H1 (cell line): Measurements from ENCODE around the gene VEZT. TPM values are rescaled to one million over a fixed set of nuclear protein-coding genes. Genes with fewer than 3 reads are reported as not detected.

ENCODE experiments used
- CTCF ChIA-PET: fragments of 300-600 bp; sonication (Branson Sonifier 250); formaldehyde crosslinking; loops from one replicate; lab custom pipeline; 2021; ENCODE audit not compliant: partially characterized antibody; lab: Charles Lee
- POLR2A ChIA-PET: fragments of 300-600 bp; sonication (Branson Sonifier 250); formaldehyde crosslinking; loops from one replicate; lab custom pipeline; 2021; ENCODE audit warnings: inconsistent platforms; ENCODE audit not compliant: partially characterized antibody; lab: Charles Lee
- DNase-seq, 2 experiments: peaks; one replicate each; pipeline versions ENCODE4 v3.0.0 to v3.0.0-alpha.2; 2010 to 2022; ENCODE audit warnings: low spot score in 2 of 2, low read depth in 1 of 2, mixed read lengths in 1 of 2
- FAIRE-seq: peaks from 2 replicates; lab custom pipeline; 2011; peaks lifted over from hg19 to GRCh38; lab: Jason Lieb, UNC
- H2AFZ ChIP-seq: 2 replicates; pipeline ENCODE4 v1.8.1; 2012; ENCODE audit warnings: low read length, inconsistent platforms
- H2AK5ac ChIP-seq: 2 replicates; pipeline ENCODE4 v1.6.1; 2013; ENCODE audit warnings: low read depth, low read length
- H2BK120ac ChIP-seq: replicated peaks from 2 replicates; pipeline ENCODE3; 2013; ENCODE audit warnings: low read depth, low read length, inconsistent platforms
- H2BK12ac ChIP-seq: 2 replicates; pipeline ENCODE4 v1.6.1; 2013; ENCODE audit warnings: low read depth, low read length
- H2BK15ac ChIP-seq: 2 replicates; pipeline ENCODE4 v1.6.1; 2013; ENCODE audit warnings: low read length
- H2BK20ac ChIP-seq: 2 replicates; pipeline ENCODE4 v1.6.1; 2013; ENCODE audit warnings: low read length
- H2BK5ac ChIP-seq: 2 replicates; pipeline ENCODE4 v1.6.1; 2013; ENCODE audit warnings: low read depth, low read length
- H3K14ac ChIP-seq: 2 replicates; pipeline ENCODE4 v1.6.1; 2013; ENCODE audit warnings: inconsistent platforms; ENCODE audit not compliant: insufficient read length
- H3K18ac ChIP-seq: 2 replicates; pipeline ENCODE4 v1.6.1; 2013; ENCODE audit warnings: low read length; ENCODE audit errors: extremely low read depth
- H3K23ac ChIP-seq: 2 replicates; pipeline ENCODE4 v1.6.1; 2013; ENCODE audit warnings: inconsistent platforms; ENCODE audit not compliant: insufficient read length
- H3K23me2 ChIP-seq: 2 replicates; pipeline ENCODE4 v1.6.1; 2013; ENCODE audit warnings: low read depth, low read length
- H3K27ac ChIP-seq: 2 replicates; pipeline ENCODE4 v1.6.1; 2011; ENCODE audit warnings: low read depth, low read length, inconsistent platforms
- H3K27me3 ChIP-seq, 4 experiments: replicated peaks in 1 of 4; 1 replicate in 1 of 4; 2 replicates in 3 of 4; pipeline versions ENCODE4 v1.6.1 to v1.8.1; 2011 to 2013; ENCODE audit warnings: low read length in 3 of 4, mild to moderate bottlenecking in 3 of 4, inconsistent platforms in 2 of 4, mixed read lengths in 2 of 4, moderate library complexity in 1 of 4; ENCODE audit not compliant: control insufficient read depth in 3 of 4, insufficient read depth in 3 of 4; ENCODE audit errors: extremely low read depth in 1 of 4
- H3K36me3 ChIP-seq, 4 experiments: 2 replicates each; pipeline versions ENCODE4 v1.6.1 to v1.8.1; 2011 to 2013; ENCODE audit warnings: mild to moderate bottlenecking in 4 of 4, low read length in 3 of 4, moderate library complexity in 2 of 4, control low read depth in 1 of 4, inconsistent platforms in 1 of 4; ENCODE audit not compliant: insufficient read depth in 4 of 4, control insufficient read depth in 2 of 4
- H3K4ac ChIP-seq: replicated peaks from 2 replicates; pipeline ENCODE3; 2013; ENCODE audit warnings: low read length, low read depth, mixed read lengths, inconsistent platforms; ENCODE audit not compliant: insufficient read length
- H3K4me1 ChIP-seq, 4 experiments: replicated peaks in 1 of 4; 1 replicate in 1 of 4; 2 replicates in 3 of 4; pipeline versions ENCODE4 v1.6.1 to v1.8.1; 2011 to 2013; ENCODE audit warnings: low read length in 3 of 4, inconsistent platforms in 2 of 4, mixed read lengths in 1 of 4; ENCODE audit not compliant: insufficient read depth in 4 of 4, control insufficient read depth in 3 of 4
- H3K4me2 ChIP-seq, 2 experiments: 2 replicates each; pipeline versions ENCODE4 v1.6.1 to v1.8.1; 2011 to 2013; ENCODE audit warnings: low read depth in 2 of 2, low read length in 2 of 2, control low read depth in 1 of 2, inconsistent platforms in 1 of 2, mild to moderate bottlenecking in 1 of 2; ENCODE audit not compliant: insufficient read depth in 1 of 2
- H3K4me3 ChIP-seq, 4 experiments: fragments of 200-600, 300-600 bp in 1 of 4; sonication (generic), shearing (Covaris generic), sonication (Bioruptor Twin) in 1 of 4; 2 replicates each; pipeline versions ENCODE4 v1.5.1 to v1.8.1; 2011 to 2016; ENCODE audit warnings: low read length in 4 of 4, low read depth in 3 of 4, control low read depth in 2 of 4, inconsistent platforms in 2 of 4, mild to moderate bottlenecking in 2 of 4, mixed read lengths in 1 of 4, moderate library complexity in 1 of 4; ENCODE audit not compliant: insufficient read depth in 2 of 4; ENCODE audit errors: extremely low read depth in 1 of 4
- H3K56ac ChIP-seq: replicated peaks from 2 replicates; pipeline ENCODE3; 2013; ENCODE audit warnings: low read depth, mild to moderate bottlenecking, mixed read lengths, low read length, inconsistent platforms; ENCODE audit not compliant: insufficient read length
- H3K79me1 ChIP-seq: 2 replicates; pipeline ENCODE4 v1.6.1; 2013; ENCODE audit warnings: low read depth, low read length, control low read depth
- H3K79me2 ChIP-seq, 2 experiments: 2 replicates each; pipeline versions ENCODE4 v1.6.1 to v1.8.1; 2012 to 2013; ENCODE audit warnings: low read length in 2 of 2, mild to moderate bottlenecking in 2 of 2, inconsistent platforms in 1 of 2; ENCODE audit not compliant: insufficient read depth in 2 of 2, control insufficient read depth in 1 of 2
- H3K9ac ChIP-seq, 4 experiments: replicated peaks in 1 of 4; 1 replicate in 1 of 4; 2 replicates in 3 of 4; pipeline versions ENCODE4 v1.6.1 to v1.8.1; 2011 to 2013; ENCODE audit warnings: low read depth in 3 of 4, low read length in 3 of 4, control low read depth in 2 of 4, mild to moderate bottlenecking in 2 of 4, moderate library complexity in 2 of 4, inconsistent platforms in 1 of 4; ENCODE audit errors: extremely low read depth in 1 of 4
- H3K9me3 ChIP-seq, 2 experiments: 2 replicates each; pipeline versions ENCODE4 v1.6.1 to v1.8.1; 2012 to 2013; ENCODE audit warnings: mild to moderate bottlenecking in 2 of 2, moderate library complexity in 2 of 2, control low read depth in 1 of 2, inconsistent platforms in 1 of 2, low read depth in 1 of 2, low read length in 1 of 2, mixed read lengths in 1 of 2; ENCODE audit not compliant: insufficient read depth in 2 of 2
- H4K20me1 ChIP-seq, 2 experiments: replicated peaks in 1 of 2; 2 replicates each; pipeline versions ENCODE3 to v1.8.1; 2011 to 2013; ENCODE audit warnings: inconsistent platforms in 2 of 2, low read length in 2 of 2, mild to moderate bottlenecking in 1 of 2; ENCODE audit not compliant: insufficient read depth in 2 of 2, control insufficient read depth in 1 of 2
- H4K5ac ChIP-seq: 2 replicates; pipeline ENCODE4 v1.6.1; 2013; ENCODE audit warnings: low read length, low read depth, mixed read lengths, inconsistent platforms; ENCODE audit not compliant: insufficient read length
- H4K8ac ChIP-seq: 2 replicates; pipeline ENCODE4 v1.8.0; 2013; ENCODE audit warnings: mild to moderate bottlenecking, moderate library complexity, low read length, inconsistent platforms; ENCODE audit not compliant: insufficient read depth; ENCODE audit errors: extremely low read depth
- H4K91ac ChIP-seq: replicated peaks from 2 replicates; pipeline ENCODE3; 2013; ENCODE audit warnings: low read length, mixed read lengths, inconsistent platforms; ENCODE audit not compliant: insufficient read length
- CBX5 ChIP-seq: fragments of 300-800, 300-1000 bp; sonication (generic); IDR thresholded peaks from 2 replicates; pipeline ENCODE4 v1.7.1; 2016; ENCODE audit warnings: antibody characterized with exemption, low read length, low read depth
- YY1 ChIP-seq: IDR thresholded peaks from 2 replicates; pipeline ENCODE4 v1.6.1; 2011; ENCODE audit warnings: low read depth, mild to moderate bottlenecking, low read length
- WGBS, 2 experiments: shearing (Covaris generic) in 1 of 2; methylation state at CpG; one replicate each; pipeline versions ENCODE4 v1.1.6 to v1.1.7; 2013 to 2015; ENCODE audit warnings: low lambda C conversion rate in 2 of 2, mixed read lengths in 2 of 2, inconsistent platforms in 1 of 2, low coverage in 1 of 2, missing lambda C conversion rate in 1 of 2; ENCODE audit not compliant: insufficient replicate concordance in 2 of 2, insufficient coverage in 1 of 2, insufficient read length in 1 of 2; ENCODE audit errors: extremely low coverage in 1 of 2, missing lambda C conversion rate in 1 of 2; 5-methylcytosine and 5-hydroxymethylcytosine counted together
- polyA plus RNA-seq, 7 experiments: library from polyadenylated mRNA; depleted of rRNA in 3 of 7; stranded (reverse) in 5 of 7; unstranded in 2 of 7; fragments of >200 nt in 5 of 7; fragments of 200-250 nt in 2 of 7; gene quantifications; 1 replicate in 5 of 7; 2 replicates in 1 of 7; 4 replicates in 1 of 7; pipeline versions ENCODE4 v1.2.1 to v1.2.3, GENCODE V29; 2011 to 2013; ENCODE audit warnings: missing spikeins in 2 of 7, mixed read lengths in 2 of 7
- total RNA-seq: library from RNA; stranded (reverse); fragmentation: NEBNext Ultra II Directional; extraction: Animal tissue kit (Norgen Biotek cat#: 25700); gene quantifications from 2 replicates; pipeline ENCODE4 v1.2.1, GENCODE V29; 2021

Gene VEZT
- total and polyA plus RNA-seq, 2 of the 8 experiments (the other 6 are each of a cell fraction or from before 2014, with no cell fraction given) = 44.0 to 56.1 TPM

GRCh38 chr12:95231190-95231589, 13.6 kb downstream of the VEZT start:
- H3K14ac ChIP-seq = no peak overlapping the region

More at GRCh38 chr12:95231190-95231589, 13.6 kb downstream of the VEZT start:
- no peak overlapping the region for H2BK120ac ChIP-seq
- H4K5ac ChIP-seq = no peak overlapping the region
- no peaks in the 10 kb centered on the region for H3K27me3 ChIP-seq
- no peaks in the 10 kb centered on the region for H3K4me1 ChIP-seq
- H3K56ac ChIP-seq = no peak overlapping the region
- ChIA-PET CTCF (interaction anchor here (1.4 kb wide), 1 partner anchor 115 kb away, joined by 3 read pairs; no protein-coding TSS in a partner anchor), POLR2A (interaction anchor here (0.6 to 4.5 kb wide), 2 partner anchors 14 to 358 kb away, joined by 3 to 17 read pairs; partner anchors contain the start of genes FGD6 and VEZT)
- no peak overlapping the region for H2BK20ac ChIP-seq
- no peak overlapping the region for H3K4me3 ChIP-seq
- H4K20me1 ChIP-seq = no peaks in the 10 kb centered on the region
- 0 out of 2 replicates have a peak, but pooled peaks have one; percentile 20 for TF ChIP-seq YY1
- TF ChIP-seq CBX5 = no peak
- no peak overlapping the region for H4K8ac ChIP-seq
- H3K4me2 ChIP-seq = no peak overlapping the region
- H3K79me2 ChIP-seq = peaks cover 3 to 75% of the 10 kb centered on the region in 2 experiments
- no peak overlapping the region for H2BK5ac ChIP-seq
- no peak overlapping the region for H4K91ac ChIP-seq
- H3K9ac ChIP-seq = no peak overlapping the region
- DNase-seq (no peak), FAIRE-seq (no peak)
- no peak overlapping the region for H2AK5ac ChIP-seq
- H2BK15ac ChIP-seq = no peak overlapping the region
- H3K23me2 ChIP-seq = no peaks in the 10 kb centered on the region
- H3K27ac ChIP-seq = no peak overlapping the region
- H3K4ac ChIP-seq = no peak overlapping the region
- no peak overlapping the region for H2BK12ac ChIP-seq
- 75% methylated on average over 2 of the region's 2 CpGs; no CpG with 5 or more reads in 1 of the 2 experiments for WGBS, 2 experiments
- no peak overlapping the region for H3K18ac ChIP-seq
- H3K36me3 ChIP-seq = peaks cover 0 to 7% (median 2%) of the 10 kb centered on the region in 4 experiments; a peak in 4 of 8 replicates
- no peak overlapping the region for H3K23ac ChIP-seq
- H3K9me3 ChIP-seq = peaks cover 0 to 12% of the 10 kb centered on the region in 2 experiments; a peak in 1 of 4 replicates
- no peaks in the 10 kb centered on the region; the same call in 1 of the 2 replicates for H3K79me1 ChIP-seq
- no peak overlapping the region for H2AFZ ChIP-seq
